Measurements from ENCODE around the gene PHGDH. TPM values are rescaled to one million over a fixed set of nuclear protein-coding genes. Genes with fewer than 3 reads are reported as not detected.

PHGDH gene
- total and polyA plus RNA-seq, 8 donors: 31.9 to 132 (median 107) TPM

DNA sequence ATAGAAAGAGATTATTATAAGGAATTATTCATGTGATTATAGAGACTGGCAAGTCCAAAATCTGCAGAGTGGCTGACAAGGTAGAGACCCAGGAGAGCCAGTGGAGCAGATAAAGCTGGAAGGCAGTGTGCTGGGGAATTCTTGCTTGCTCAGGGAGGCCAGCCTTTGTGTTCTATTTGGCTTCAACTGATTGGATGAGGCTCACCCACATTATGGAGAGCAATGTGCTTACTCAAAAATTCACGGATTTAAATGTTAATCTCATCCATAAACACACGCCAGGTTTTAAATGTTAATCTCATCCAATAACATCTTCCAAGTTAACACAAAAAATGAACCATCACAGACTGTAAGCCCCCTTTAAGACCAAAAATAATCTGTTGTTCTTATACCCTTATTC, 30.2 kb upstream of the PHGDH start:
- intact Hi-C loops (cut with DNase I): no loop called here
- Histone ChIP-seq H3K36me3 (no peaks in the 10 kb centered on the region), H3K27ac (no peak overlapping the region), H3K9me3 (no peaks in the 10 kb centered on the region), H3K4me3 (no peak overlapping the region), H3K27me3 (no peaks in the 10 kb centered on the region), H3K4me1 (no peaks in the 10 kb centered on the region)
- no peak for DNase-seq
- TF ChIP-seq, protein P1, sequence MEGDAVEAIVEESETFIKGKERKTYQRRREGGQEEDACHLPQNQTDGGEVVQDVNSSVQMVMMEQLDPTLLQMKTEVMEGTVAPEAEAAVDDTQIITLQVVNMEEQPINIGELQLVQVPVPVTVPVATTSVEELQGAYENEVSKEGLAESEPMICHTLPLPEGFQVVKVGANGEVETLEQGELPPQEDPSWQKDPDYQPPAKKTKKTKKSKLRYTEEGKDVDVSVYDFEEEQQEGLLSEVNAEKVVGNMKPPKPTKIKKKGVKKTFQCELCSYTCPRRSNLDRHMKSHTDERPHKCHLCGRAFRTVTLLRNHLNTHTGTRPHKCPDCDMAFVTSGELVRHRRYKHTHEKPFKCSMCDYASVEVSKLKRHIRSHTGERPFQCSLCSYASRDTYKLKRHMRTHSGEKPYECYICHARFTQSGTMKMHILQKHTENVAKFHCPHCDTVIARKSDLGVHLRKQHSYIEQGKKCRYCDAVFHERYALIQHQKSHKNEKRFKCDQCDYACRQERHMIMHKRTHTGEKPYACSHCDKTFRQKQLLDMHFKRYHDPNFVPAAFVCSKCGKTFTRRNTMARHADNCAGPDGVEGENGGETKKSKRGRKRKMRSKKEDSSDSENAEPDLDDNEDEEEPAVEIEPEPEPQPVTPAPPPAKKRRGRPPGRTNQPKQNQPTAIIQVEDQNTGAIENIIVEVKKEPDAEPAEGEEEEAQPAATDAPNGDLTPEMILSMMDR (IDR thresholded peaks at IDR 0.05): no peak
- ATAC-seq: no peak

DNA sequence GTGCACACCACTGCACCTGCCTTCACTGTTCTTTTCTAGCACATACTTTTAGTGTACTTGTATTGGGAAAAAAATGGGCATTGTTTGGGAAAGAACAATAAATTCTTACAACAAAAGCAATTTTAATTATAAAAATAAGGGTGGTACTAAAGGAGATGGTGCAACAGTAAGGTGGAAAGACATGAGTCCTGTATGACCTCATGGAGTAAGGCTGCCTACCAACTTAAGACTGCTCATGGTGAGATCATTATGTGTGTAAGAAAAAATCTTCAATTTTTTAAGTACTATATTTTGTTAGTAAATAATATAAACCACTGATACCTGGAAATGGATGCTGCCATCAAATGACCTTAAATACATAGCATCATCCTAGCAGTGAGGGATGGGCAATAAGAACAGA, 29.6 kb upstream of the PHGDH start:
- intact Hi-C loops (cut with DNase I): no loop called here
- TF ChIP-seq, protein P1 (IDR thresholded peaks at IDR 0.05): no peak
- no peak overlapping the region for H3K27ac ChIP-seq

DNA sequence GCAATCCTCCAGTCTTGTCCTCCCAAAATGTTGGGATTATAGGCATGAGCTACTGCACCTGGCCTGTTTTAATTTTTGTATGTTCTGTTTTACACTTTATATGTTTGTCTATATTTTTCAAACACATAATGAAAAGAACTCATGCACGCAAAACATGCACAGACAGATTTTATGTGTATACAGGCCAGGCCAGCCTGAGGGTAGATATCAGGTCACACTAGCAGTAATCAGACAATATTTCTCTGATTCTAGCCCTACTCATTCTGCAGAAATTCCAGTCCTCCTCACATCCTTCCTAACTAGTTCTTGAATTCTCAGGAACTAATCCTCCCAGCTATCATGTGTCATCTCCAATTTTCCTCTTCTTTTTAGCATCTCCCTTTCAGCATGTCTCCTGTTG, 27.8 kb upstream of the PHGDH start:
- no peak for ATAC-seq
- TF ChIP-seq, protein P1 (IDR thresholded peaks at IDR 0.05): no peak
- Histone ChIP-seq H3K4me3 (no peak overlapping the region), H3K36me3 (no peaks in the 10 kb centered on the region), H3K27ac (no peak overlapping the region), H3K9me3 (no peaks in the 10 kb centered on the region), H3K27me3 (no peaks in the 10 kb centered on the region), H3K4me1 (no peaks in the 10 kb centered on the region)
- no peak for DNase-seq
- intact Hi-C loops (cut with DNase I): no loop called here

More for the DNA sequence above, 29.6 kb upstream of the PHGDH start:
- DNase-seq (no peak), ATAC-seq (no peak)
- H3K36me3 ChIP-seq: no peaks in the 10 kb centered on the region
- no peaks in the 10 kb centered on the region for H3K27me3 ChIP-seq
- no peaks in the 10 kb centered on the region for H3K9me3 ChIP-seq
- H3K4me3 ChIP-seq: no peak overlapping the region
- H3K4me1 ChIP-seq: no peaks in the 10 kb centered on the region

DNA sequence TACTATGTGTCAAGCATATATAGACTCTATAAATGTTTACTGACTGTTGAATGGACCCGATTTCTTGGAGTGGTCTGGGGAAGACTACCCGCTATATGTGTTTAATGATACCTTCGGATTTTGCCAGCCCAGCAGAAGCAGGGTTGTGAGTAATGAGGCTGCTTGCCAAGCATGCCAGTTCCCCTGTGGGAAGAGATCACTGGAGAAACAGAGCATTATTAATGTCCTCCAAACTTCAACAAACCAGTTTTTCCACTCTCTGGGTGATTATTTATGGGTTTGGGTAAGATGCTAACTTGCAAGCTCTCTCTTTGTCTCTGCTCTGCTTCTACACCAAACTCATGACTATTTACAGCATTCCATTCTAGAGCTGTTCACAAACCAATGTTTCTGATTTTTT, 25.1 kb upstream of the PHGDH start:
- DNase-seq: no peak
- TF ChIP-seq, protein P1 (IDR thresholded peaks at IDR 0.05): no peak
- Histone ChIP-seq H3K9me3 (no peaks in the 10 kb centered on the region), H3K27ac (no peak overlapping the region), H3K4me1 (no peaks in the 10 kb centered on the region), H3K36me3 (no peaks in the 10 kb centered on the region), H3K4me3 (no peak overlapping the region), H3K27me3 (no peaks in the 10 kb centered on the region)
- intact Hi-C loops (cut with DNase I): no loop called here
- ATAC-seq: peak; percentile 36

DNA sequence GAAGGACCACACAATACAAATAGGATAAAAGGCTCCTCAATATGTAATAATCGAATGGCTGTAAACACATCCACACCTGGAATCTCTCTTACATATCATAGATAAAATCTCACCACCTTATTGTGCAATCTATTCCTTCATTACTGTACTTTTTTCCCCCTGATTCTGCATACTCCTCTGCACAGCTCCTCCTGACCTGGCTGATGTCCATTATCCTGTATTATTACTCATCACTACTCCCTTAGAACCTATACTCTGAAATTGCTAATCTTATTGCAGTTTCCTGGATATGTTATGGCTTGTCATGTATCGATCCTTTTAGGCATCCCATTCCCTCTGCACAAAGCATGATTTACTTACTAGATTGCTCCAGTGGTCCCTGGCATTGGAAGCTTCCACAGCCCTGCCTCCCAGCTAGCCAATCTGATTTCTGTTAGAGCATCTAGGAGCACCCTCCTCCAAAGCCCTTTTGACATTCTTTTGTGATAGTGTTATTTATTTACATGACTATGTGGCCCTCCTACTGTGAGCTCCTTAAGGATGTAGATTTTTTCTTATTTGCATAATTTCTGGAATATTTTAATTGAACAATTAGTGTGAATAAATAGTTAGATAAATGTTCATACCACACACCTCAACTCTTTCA, 24.2 kb upstream of the PHGDH start:
- TF ChIP-seq, protein P1 (IDR thresholded peaks at IDR 0.05): no peak
- Histone ChIP-seq H3K9me3 (no peaks in the 10 kb centered on the region), H3K27me3 (no peaks in the 10 kb centered on the region), H3K36me3 (no peaks in the 10 kb centered on the region), H3K4me1 (no peaks in the 10 kb centered on the region), H3K4me3 (no peak overlapping the region), H3K27ac (no peak overlapping the region)
- intact Hi-C loops (cut with DNase I): no loop called here
- ATAC-seq (no peak), DNase-seq (no peak)
